Neural progenitor cell (in vitro differentiated cells): ENCODE data around the gene ENOX2. TPM values are rescaled to one million over a fixed set of nuclear protein-coding genes. Genes with fewer than 3 reads are reported as not detected.

Experiments
- DNase-seq: peaks from one replicate; pipeline ENCODE4 v3.0.0-alpha.2; 2016; ENCODE audit warnings: low spot score
- H2AFZ ChIP-seq: fragments of 200-600 bp; sonication (generic); replicated peaks from 2 replicates; pipeline ENCODE4 v1.6.1; 2016; ENCODE audit warnings: antibody characterized with exemption
- H3F3A ChIP-seq: fragments of 200-600 bp; sonication (generic); 2 replicates; pipeline ENCODE4 v1.6.1; 2016; ENCODE audit warnings: antibody characterized with exemption, low read depth
- H3K27ac ChIP-seq: fragments of 200-600 bp; sonication (generic); 2 replicates; pipeline ENCODE4 v1.5.1; 2016; ENCODE audit warnings: mild to moderate bottlenecking
- H3K27me3 ChIP-seq: fragments of 200-600 bp; sonication (generic); 2 replicates; pipeline ENCODE4 v1.6.1; 2016; ENCODE audit warnings: mild to moderate bottlenecking, moderate library complexity
- H3K36me3 ChIP-seq: fragments of 200-600 bp; sonication (generic); 2 replicates; pipeline ENCODE4 v1.5.1; 2016
- H3K4me1 ChIP-seq: fragments of 200-600 bp; sonication (generic); 2 replicates; pipeline ENCODE4 v1.6.1; 2016; ENCODE audit warnings: mixed run types
- H3K4me2 ChIP-seq: fragments of 200-600 bp; sonication (generic); 2 replicates; pipeline ENCODE4 v1.6.1; 2016
- H3K4me3 ChIP-seq: fragments of 200-600 bp; sonication (generic); 2 replicates; pipeline ENCODE4 v1.5.1; 2016
- H3K79me2 ChIP-seq: fragments of 200-600 bp; sonication (generic); 2 replicates; pipeline ENCODE4 v1.6.1; 2016; ENCODE audit warnings: low read depth
- H3K9ac ChIP-seq: fragments of 200-600 bp; sonication (generic); 2 replicates; pipeline ENCODE4 v1.6.1; 2016
- H3K9me3 ChIP-seq: fragments of 200-600 bp; sonication (generic); 2 replicates; pipeline ENCODE4 v1.5.1; 2016; ENCODE audit warnings: low read depth
- H4K20me1 ChIP-seq: fragments of 200-600 bp; sonication (generic); 2 replicates; pipeline ENCODE4 v1.6.1; 2016; ENCODE audit warnings: low read depth
- H3K27ac Mint-ChIP-seq: 3 replicates; pipeline ENCODE4 v1.8.0; 2021; ENCODE audit warnings: mixed read lengths
- H3K27me3 Mint-ChIP-seq: 2 replicates; pipeline ENCODE4 v1.8.0; 2022; ENCODE audit warnings: low read depth, mild to moderate bottlenecking, inconsistent platforms, moderate library complexity, mixed read lengths; ENCODE audit not compliant: insufficient read depth
- H3K36me3 Mint-ChIP-seq: 3 replicates; pipeline ENCODE4 v1.8.0; 2021; ENCODE audit warnings: mixed read lengths
- H3K4me1 Mint-ChIP-seq: 3 replicates; pipeline ENCODE4 v1.8.0; 2021; ENCODE audit warnings: mixed read lengths
- H3K4me3 Mint-ChIP-seq: 3 replicates; pipeline ENCODE4 v1.8.0; 2021; ENCODE audit warnings: mild to moderate bottlenecking, moderate library complexity, mixed read lengths
- H3K9me3 Mint-ChIP-seq: 3 replicates; pipeline ENCODE4 v1.8.0; 2020; ENCODE audit warnings: mixed read lengths
- EZH2 ChIP-seq: fragments of 200-600 bp; sonication (generic); IDR thresholded peaks from 2 replicates; pipeline ENCODE4 v1.6.1; 2017; ENCODE audit warnings: antibody characterized with exemption, mild to moderate bottlenecking, moderate library complexity
- EZH2phosphoT487 ChIP-seq: fragments of 200-600 bp; sonication (generic); IDR thresholded peaks from 2 replicates; pipeline ENCODE4 v1.6.1; 2017; ENCODE audit warnings: antibody characterized with exemption
- total RNA-seq: library from RNA; depleted of rRNA; stranded (reverse); fragments of >200 nt; gene quantifications from 2 replicates; pipeline ENCODE4 v1.2.3, GENCODE V29; 2015; ENCODE audit warnings: low replicate concordance
- TF ChIP-seq, protein P1 (sequence below): fragments of 200-600 bp; sonication (generic); IDR thresholded peaks from 2 replicates; pipeline ENCODE4 v1.5.1; 2017; ENCODE audit warnings: antibody characterized with exemption, mild to moderate bottlenecking

The ENOX2 gene
- total RNA-seq, 1 donor from 2014 or later = 12.5 TPM

DNA sequence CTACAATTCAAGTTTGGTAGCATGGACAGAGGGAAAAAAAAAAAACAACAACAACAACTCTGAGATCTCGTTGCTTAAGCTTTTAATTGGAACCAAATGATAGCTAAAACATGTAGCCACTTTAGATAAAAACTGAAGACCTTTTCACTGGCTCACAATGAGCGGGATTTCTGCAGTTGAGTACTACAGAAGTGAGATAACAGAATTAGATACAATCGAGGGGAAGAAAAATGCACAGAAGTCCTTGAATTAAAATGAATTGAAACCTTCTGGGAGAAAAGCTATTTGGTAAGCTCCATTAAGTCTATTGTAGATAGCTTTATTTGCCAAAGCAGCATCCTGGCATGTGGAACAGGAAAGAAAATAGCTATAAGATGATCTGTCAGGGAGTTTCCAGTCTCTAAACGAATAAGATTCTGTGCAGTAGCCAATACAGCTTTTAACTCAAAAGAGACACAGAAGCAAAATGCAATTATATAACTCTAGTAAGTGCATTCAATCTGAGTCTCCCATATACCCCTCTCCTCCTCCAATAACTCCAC is 248.5 kb downstream of the ENOX2 start:
- Mint-ChIP-seq H3K9me3 (peaks cover 5% of the 10 kb centered on the region), H3K27ac (no peak overlapping the region), H3K27me3 (no peaks in the 10 kb centered on the region), H3K4me1 (peaks cover 9% of the 10 kb centered on the region), H3K4me3 (no peak overlapping the region), H3K36me3 (peaks cover 13% of the 10 kb centered on the region)
- Histone ChIP-seq H3K79me2 (no peaks in the 10 kb centered on the region), H3K27ac (no peak overlapping the region), H4K20me1 (no peaks in the 10 kb centered on the region), H3K4me2 (no peak overlapping the region), H3K9ac (no peak overlapping the region), H2AFZ (no peak overlapping the region), H3K27me3 (no peaks in the 10 kb centered on the region), H3K9me3 (peaks cover 20% of the 10 kb centered on the region), H3K4me3 (no peak overlapping the region), H3F3A (no peaks in the 10 kb centered on the region), H3K4me1 (peaks cover 3% of the 10 kb centered on the region), H3K36me3 (no peaks in the 10 kb centered on the region)
- TF ChIP-seq, protein P1, sequence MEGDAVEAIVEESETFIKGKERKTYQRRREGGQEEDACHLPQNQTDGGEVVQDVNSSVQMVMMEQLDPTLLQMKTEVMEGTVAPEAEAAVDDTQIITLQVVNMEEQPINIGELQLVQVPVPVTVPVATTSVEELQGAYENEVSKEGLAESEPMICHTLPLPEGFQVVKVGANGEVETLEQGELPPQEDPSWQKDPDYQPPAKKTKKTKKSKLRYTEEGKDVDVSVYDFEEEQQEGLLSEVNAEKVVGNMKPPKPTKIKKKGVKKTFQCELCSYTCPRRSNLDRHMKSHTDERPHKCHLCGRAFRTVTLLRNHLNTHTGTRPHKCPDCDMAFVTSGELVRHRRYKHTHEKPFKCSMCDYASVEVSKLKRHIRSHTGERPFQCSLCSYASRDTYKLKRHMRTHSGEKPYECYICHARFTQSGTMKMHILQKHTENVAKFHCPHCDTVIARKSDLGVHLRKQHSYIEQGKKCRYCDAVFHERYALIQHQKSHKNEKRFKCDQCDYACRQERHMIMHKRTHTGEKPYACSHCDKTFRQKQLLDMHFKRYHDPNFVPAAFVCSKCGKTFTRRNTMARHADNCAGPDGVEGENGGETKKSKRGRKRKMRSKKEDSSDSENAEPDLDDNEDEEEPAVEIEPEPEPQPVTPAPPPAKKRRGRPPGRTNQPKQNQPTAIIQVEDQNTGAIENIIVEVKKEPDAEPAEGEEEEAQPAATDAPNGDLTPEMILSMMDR = no peak
- TF ChIP-seq EZH2phosphoT487 (no peak), EZH2 (no peak)
- DNase-seq = no peak

DNA sequence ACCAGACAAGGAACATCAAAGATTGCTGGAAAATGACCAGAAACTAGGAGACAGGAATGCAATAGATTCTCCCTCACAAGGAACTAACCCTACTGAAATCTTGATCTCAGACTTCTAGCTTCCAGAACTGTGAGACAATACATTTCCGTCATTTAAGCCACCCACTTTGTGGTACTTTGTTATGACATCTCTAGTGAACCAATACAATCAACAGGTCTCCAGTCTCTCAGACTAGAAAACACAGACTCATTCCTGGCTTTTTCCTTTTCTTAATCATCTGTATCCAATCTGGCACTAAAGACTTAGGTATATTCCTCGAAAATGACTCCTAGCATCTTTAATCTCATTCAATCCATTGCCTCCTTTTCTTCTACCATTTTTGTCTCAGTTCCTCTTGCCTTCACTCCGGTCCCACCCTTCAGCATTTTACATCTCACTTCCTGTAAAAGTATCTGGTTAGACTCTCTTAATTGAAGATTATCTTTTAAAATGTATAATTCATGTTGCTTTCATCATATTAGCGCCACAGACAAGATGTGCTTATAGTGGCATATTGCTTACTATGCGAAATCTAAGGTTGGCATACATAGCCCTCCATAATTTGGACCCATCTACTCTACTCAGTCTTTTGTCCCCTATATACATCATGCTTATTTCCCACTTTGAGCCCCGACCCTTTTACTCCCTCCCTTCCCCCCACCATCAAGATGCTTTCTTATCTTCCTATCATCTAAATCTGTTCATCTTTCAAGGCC is 250.0 kb downstream of the ENOX2 start:
- Mint-ChIP-seq H3K27me3 (no peaks in the 10 kb centered on the region), H3K4me1 (peaks cover 9% of the 10 kb centered on the region), H3K9me3 (peaks cover under 1% of the 10 kb centered on the region), H3K4me3 (no peak overlapping the region), H3K36me3 (peaks cover 5% of the 10 kb centered on the region), H3K27ac (no peak overlapping the region)
- Histone ChIP-seq H3K27ac (no peak overlapping the region), H3K9ac (no peak overlapping the region), H3K4me3 (no peak overlapping the region), H3K36me3 (no peaks in the 10 kb centered on the region), H3K27me3 (no peaks in the 10 kb centered on the region), H2AFZ (no peak overlapping the region), H3K9me3 (peaks cover 9% of the 10 kb centered on the region), H3F3A (no peaks in the 10 kb centered on the region), H3K4me2 (no peak overlapping the region), H3K79me2 (no peaks in the 10 kb centered on the region), H3K4me1 (peaks cover 3% of the 10 kb centered on the region), H4K20me1 (no peaks in the 10 kb centered on the region)
- DNase-seq = no peak
- TF ChIP-seq EZH2 (no peak), EZH2phosphoT487 (no peak)
- TF ChIP-seq, protein P1 = no peak

DNA sequence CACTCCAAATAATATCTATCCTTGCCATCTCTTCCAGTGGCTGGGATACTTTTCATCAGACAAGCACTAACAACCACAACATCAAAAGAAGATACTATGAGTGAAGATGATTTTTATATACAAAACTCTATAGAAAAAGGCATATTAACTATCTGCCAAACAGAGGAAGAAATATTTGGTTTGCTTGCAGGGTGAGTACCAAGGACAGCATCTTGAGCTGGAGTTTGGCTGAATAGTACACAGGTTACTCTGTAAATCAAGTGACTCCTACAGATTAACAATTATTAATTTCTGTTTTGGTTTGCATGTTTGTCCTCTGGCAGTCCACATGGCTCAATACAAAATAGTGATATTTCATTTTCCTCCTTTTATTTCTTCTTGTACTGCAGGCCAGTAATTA is 253.3 kb downstream of the ENOX2 start:
- no peak overlapping the region for H3K27ac Mint-ChIP-seq
- H3K36me3 Mint-ChIP-seq = no peaks in the 10 kb centered on the region
- no peak overlapping the region for H3K4me3 Mint-ChIP-seq
- Histone ChIP-seq H3K4me2 (no peak overlapping the region), H2AFZ (no peak overlapping the region), H3K4me3 (no peak overlapping the region), H3K36me3 (no peaks in the 10 kb centered on the region), H3K27me3 (no peaks in the 10 kb centered on the region), H4K20me1 (no peaks in the 10 kb centered on the region), H3K9me3 (no peaks in the 10 kb centered on the region), H3K27ac (no peak overlapping the region), H3F3A (no peaks in the 10 kb centered on the region), H3K4me1 (peaks cover 3% of the 10 kb centered on the region), H3K79me2 (no peaks in the 10 kb centered on the region), H3K9ac (no peak overlapping the region)
- H3K27me3 Mint-ChIP-seq = no peaks in the 10 kb centered on the region
- no peak for DNase-seq
- no peaks in the 10 kb centered on the region for H3K9me3 Mint-ChIP-seq
- peaks cover 5% of the 10 kb centered on the region for H3K4me1 Mint-ChIP-seq
- TF ChIP-seq EZH2phosphoT487 = no peak
- TF ChIP-seq, protein P1 = no peak
- TF ChIP-seq EZH2 = no peak
